HG02642 (cell line): ENCODE results near the gene ASS1.
"Not testable (repeated sequence)": the region's sequence is repeated elsewhere in the genome, so short reads cannot be mapped to it uniquely, and the experiment has no call there.

Experiments used
- ATAC-seq: cut with Tn5 transposase; IDR thresholded peaks from one replicate; pipeline ENCODE4 v1.9.1; 2021; ENCODE audit warnings: mild to moderate bottlenecking; ENCODE audit not compliant: unreplicated experiment, poor library complexity

The ASS1 gene

GRCh38 chr9:130432796-130433167 is 12.0 kb upstream of the ASS1 start:
- ATAC-seq = no peak

GRCh38 chr9:130433168-130433946 is 11.4 kb upstream of the ASS1 start:
- no peak for ATAC-seq

GRCh38 chr9:130433947-130434262 is 10.9 kb upstream of the ASS1 start:
- no peak for ATAC-seq

- ATAC-seq = not testable (repeated sequence)
Measured at GRCh38 chr9:130434656-130435055, 10.1 kb upstream of the ASS1 start.

GRCh38 chr9:130437011-130437789 is 7.6 kb upstream of the ASS1 start:
- no peak for ATAC-seq

- ATAC-seq = no peak
Measured at GRCh38 chr9:130438382-130438981, 6.3 kb upstream of the ASS1 start.

- ATAC-seq = no peak
Measured at GRCh38 chr9:130441031-130441430, 3.7 kb upstream of the ASS1 start.

- ATAC-seq = no peak
Measured at GRCh38 chr9:130442746-130443455, 1.9 kb upstream of the ASS1 start.

GRCh38 chr9:130443456-130443801 is 1.3 kb upstream of the ASS1 start:
- no peak for ATAC-seq

GRCh38 chr9:130443840-130444492 is 795 bp upstream of the ASS1 start:
- no peak for ATAC-seq

GRCh38 chr9:130445268-130445983 is 665 bp downstream of the ASS1 start:
- ATAC-seq = no peak

- no peak for ATAC-seq
Measured at GRCh38 chr9:130446101-130446861, 1.5 kb downstream of the ASS1 start.

GRCh38 chr9:130447193-130447816 is 2.5 kb downstream of the ASS1 start:
- no peak for ATAC-seq

GRCh38 chr9:130448035-130448624 is 3.4 kb downstream of the ASS1 start:
- no peak for ATAC-seq

- no peak for ATAC-seq
Measured at GRCh38 chr9:130448771-130449603, 4.2 kb downstream of the ASS1 start.

GRCh38 chr9:130450344-130451003 is 5.7 kb downstream of the ASS1 start:
- no peak for ATAC-seq

GRCh38 chr9:130451004-130451390 is 6.2 kb downstream of the ASS1 start:
- no peak for ATAC-seq
